H9 (cell line): ENCODE results near the gene GFOD2. TPM values are rescaled to one million over a fixed set of nuclear protein-coding genes. Genes with fewer than 3 reads are reported as not detected.

ENCODE experiments used
- DNase-seq: peaks from one replicate; pipeline ENCODE4 v3.0.0-alpha.2; 2017
- H2AFZ ChIP-seq: one replicate; pipeline ENCODE4 v1.6.1; 2013; ENCODE audit warnings: mild to moderate bottlenecking, low read length, control low read depth, moderate library complexity
- H2AK5ac ChIP-seq: 2 replicates; pipeline ENCODE4 v1.6.1; 2013; ENCODE audit warnings: low read length, control low read depth, mixed read lengths; ENCODE audit not compliant: insufficient read length
- H2BK120ac ChIP-seq: one replicate; pipeline ENCODE4 v1.6.1; 2013; ENCODE audit warnings: low read depth, mild to moderate bottlenecking, low read length, control low read depth, inconsistent platforms; ENCODE audit not compliant: poor library complexity, severe bottlenecking
- H2BK12ac ChIP-seq: 2 replicates; pipeline ENCODE4 v1.6.1; 2013; ENCODE audit warnings: low read length, control low read depth, mixed read lengths, low read depth; ENCODE audit not compliant: insufficient read length
- H2BK15ac ChIP-seq: 2 replicates; pipeline ENCODE4 v1.6.1; 2013; ENCODE audit warnings: low read depth, low read length, control low read depth
- H2BK20ac ChIP-seq: one replicate; pipeline ENCODE4 v1.6.1; 2013; ENCODE audit warnings: low read depth, mild to moderate bottlenecking, low read length, control low read depth, inconsistent platforms; ENCODE audit not compliant: poor library complexity, severe bottlenecking
- H2BK5ac ChIP-seq: 2 replicates; pipeline ENCODE4 v1.6.1; 2013; ENCODE audit warnings: low read length, control low read depth, mixed read lengths; ENCODE audit not compliant: insufficient read length
- H3K14ac ChIP-seq: 2 replicates; pipeline ENCODE4 v1.6.1; 2013; ENCODE audit warnings: low read length, control low read depth; ENCODE audit not compliant: insufficient read depth
- H3K18ac ChIP-seq: 2 replicates; pipeline ENCODE4 v1.6.1; 2013; ENCODE audit warnings: low read depth, mild to moderate bottlenecking, mixed read lengths, low read length, control low read depth; ENCODE audit not compliant: insufficient read length
- H3K23ac ChIP-seq: 2 replicates; pipeline ENCODE4 v1.6.1; 2013; ENCODE audit warnings: low read length, control low read depth, mixed read lengths, low read depth; ENCODE audit not compliant: insufficient read length
- H3K23me2 ChIP-seq: 2 replicates; pipeline ENCODE4 v1.6.1; 2013; ENCODE audit warnings: low read depth, mild to moderate bottlenecking, mixed read lengths, low read length, control low read depth; ENCODE audit not compliant: insufficient read length, poor library complexity, severe bottlenecking
- H3K27ac ChIP-seq: 2 replicates; pipeline ENCODE4 v1.5.1; 2013; ENCODE audit warnings: low read length, control low read depth, mixed read lengths, low read depth; ENCODE audit not compliant: insufficient read length
- H3K27me3 ChIP-seq: 2 replicates; pipeline ENCODE4 v1.6.1; 2013; ENCODE audit warnings: low read length, control low read depth, inconsistent platforms; ENCODE audit not compliant: insufficient read depth
- H3K4ac ChIP-seq: 2 replicates; pipeline ENCODE4 v1.6.1; 2013; ENCODE audit warnings: low read depth, mild to moderate bottlenecking, control low read depth, inconsistent platforms, low read length, moderate library complexity
- H3K4me1 ChIP-seq: 2 replicates; pipeline ENCODE4 v1.6.1; 2013; ENCODE audit warnings: low read length, control low read depth, inconsistent platforms; ENCODE audit not compliant: insufficient read depth
- H3K4me2 ChIP-seq: 2 replicates; pipeline ENCODE4 v1.6.1; 2013; ENCODE audit warnings: low read length, control low read depth, mixed read lengths; ENCODE audit not compliant: insufficient read length, insufficient read depth
- H3K56ac ChIP-seq: 2 replicates; pipeline ENCODE4 v1.6.1; 2013; ENCODE audit warnings: low read depth, mild to moderate bottlenecking, mixed read lengths, low read length, control low read depth; ENCODE audit not compliant: insufficient read length
- H3K79me1 ChIP-seq: 2 replicates; pipeline ENCODE4 v1.6.1; 2013; ENCODE audit warnings: low read depth, mild to moderate bottlenecking, moderate library complexity, low read length, control low read depth, inconsistent platforms; ENCODE audit not compliant: insufficient read depth, poor library complexity, severe bottlenecking
- H3K79me2 ChIP-seq: 2 replicates; pipeline ENCODE4 v1.6.1; 2013; ENCODE audit warnings: low read length, control low read depth, inconsistent platforms; ENCODE audit not compliant: insufficient read depth
- H3K9ac ChIP-seq: 2 replicates; pipeline ENCODE4 v1.6.1; 2013; ENCODE audit warnings: low read length, control low read depth, mixed read lengths; ENCODE audit not compliant: insufficient read length; ENCODE audit errors: extremely low read depth
- H3K9me3 ChIP-seq: one replicate; pipeline ENCODE4 v1.6.1; 2013; ENCODE audit warnings: low read depth, low read length, inconsistent platforms; ENCODE audit not compliant: control insufficient read depth
- H3T11ph ChIP-seq: one replicate; pipeline ENCODE4 v1.6.1; 2013; ENCODE audit warnings: mild to moderate bottlenecking, low read length, control low read depth, inconsistent platforms
- H4K20me1 ChIP-seq: one replicate; pipeline ENCODE4 v1.6.1; 2013; ENCODE audit not compliant: control insufficient read depth, insufficient read length, insufficient read depth
- H4K5ac ChIP-seq: 2 replicates; pipeline ENCODE4 v1.6.1; 2013; ENCODE audit warnings: low read depth, mild to moderate bottlenecking, mixed read lengths, low read length, control low read depth; ENCODE audit not compliant: insufficient read length
- H4K8ac ChIP-seq: replicated peaks from 2 replicates; pipeline ENCODE4 v1.6.1; 2013; ENCODE audit warnings: low read length, control low read depth, mixed read lengths, low read depth; ENCODE audit not compliant: insufficient read length
- H4K91ac ChIP-seq: 2 replicates; pipeline ENCODE4 v1.6.1; 2013; ENCODE audit warnings: low read depth, mild to moderate bottlenecking, moderate library complexity, mixed read lengths, low read length, control low read depth; ENCODE audit not compliant: insufficient read length
- H3K27ac Mint-ChIP-seq, 3 experiments: 2 replicates in 2 of 3; 3 replicates in 1 of 3; pipeline ENCODE4 v1.8.0; 2020 to 2021; ENCODE audit warnings: mixed read lengths in 3 of 3, mild to moderate bottlenecking in 1 of 3, moderate library complexity in 1 of 3
- H3K27me3 Mint-ChIP-seq: 2 replicates; pipeline ENCODE4 v1.8.0; 2021; ENCODE audit warnings: low read depth, mild to moderate bottlenecking, moderate library complexity, mixed read lengths
- H3K36me3 Mint-ChIP-seq, 3 experiments: 2 replicates in 2 of 3; 3 replicates in 1 of 3; pipeline ENCODE4 v1.8.0; 2020 to 2021; ENCODE audit warnings: low read depth in 3 of 3, mixed read lengths in 3 of 3; ENCODE audit not compliant: insufficient read depth in 1 of 3
- H3K4me1 Mint-ChIP-seq, 2 experiments: 2 replicates each; pipeline ENCODE4 v1.8.0; 2020; ENCODE audit warnings: mixed read lengths in 2 of 2
- H3K4me3 Mint-ChIP-seq, 2 experiments: 2 replicates in 1 of 2; 3 replicates in 1 of 2; pipeline ENCODE4 v1.8.0; 2020 to 2021; ENCODE audit warnings: mild to moderate bottlenecking in 2 of 2, mixed read lengths in 2 of 2, moderate library complexity in 1 of 2
- H3K9me3 Mint-ChIP-seq, 2 experiments: 2 replicates in 1 of 2; 3 replicates in 1 of 2; pipeline ENCODE4 v1.8.0; 2020; ENCODE audit warnings: mild to moderate bottlenecking in 2 of 2, mixed read lengths in 2 of 2, moderate library complexity in 1 of 2
- CTCF ChIP-seq: fragments of 200-600 bp; sonication (generic); conservative IDR thresholded peaks from 3 replicates; pipeline ENCODE4 v1.8.0; 2021; ENCODE audit warnings: antibody characterized with exemption, mild to moderate bottlenecking
- WGBS: extraction: QIAGEN DNeasy Blood & Tissue Kit; methylation state at CpG from one replicate; pipeline ENCODE4 v1.1.7; 2013; ENCODE audit warnings: missing lambda C conversion rate, low lambda C conversion rate, mixed read lengths; ENCODE audit not compliant: insufficient read length; ENCODE audit errors: extremely low coverage; 5-methylcytosine and 5-hydroxymethylcytosine counted together
- total RNA-seq: library from RNA; stranded (reverse); gene quantifications from 2 replicates; pipeline ENCODE4 v1.2.1, GENCODE V29; 2021

Gene GFOD2
- total RNA-seq, 1 experiment from 2014 or later = 21.8 TPM

- Histone ChIP-seq H3K4me2 (peak overlapping the region; percentile 57), H3K9ac (no peak overlapping the region)
These were observed 57.0 kb downstream of the GFOD2 start for GRCh38 chr16:67661886-67662652.

More at GRCh38 chr16:67661886-67662652, 57.0 kb downstream of the GFOD2 start:
- peaks cover 7 to 18% (median 8%) of the 10 kb centered on the region in 3 experiments; a peak in 5 of 7 replicates for H3K36me3 Mint-ChIP-seq
- Histone ChIP-seq H2BK120ac (no peak overlapping the region), H2AK5ac (no peak overlapping the region), H2BK20ac (no peak overlapping the region), H3K14ac (no peak overlapping the region), H3K4ac (no peak overlapping the region), H3K79me2 (no peaks in the 10 kb centered on the region), H3K18ac (no peak overlapping the region), H4K91ac (no peak overlapping the region), H3K4me1 (no peaks in the 10 kb centered on the region), H3T11ph (no peak overlapping the region), H4K5ac (no peak overlapping the region), H2BK15ac (no peak overlapping the region), H3K9me3 (no peaks in the 10 kb centered on the region), H3K27me3 (no peaks in the 10 kb centered on the region), H3K23ac (no peak overlapping the region), H3K56ac (no peak overlapping the region), H2BK5ac (no peak overlapping the region), H3K27ac (no peak overlapping the region), H4K8ac (no peak overlapping the region), H4K20me1 (no peaks in the 10 kb centered on the region), H3K23me2 (peaks cover 15% of the 10 kb centered on the region), H2BK12ac (no peak overlapping the region), H3K79me1 (no peaks in the 10 kb centered on the region), H2AFZ (no peak overlapping the region)
- H3K27me3 Mint-ChIP-seq = peaks cover 2% of the 10 kb centered on the region
- WGBS = no CpG with 5 or more reads among the region's 34 CpGs
- no peak for DNase-seq
- peaks cover 15 to 28% of the 10 kb centered on the region in 2 experiments for H3K4me1 Mint-ChIP-seq
- peak overlapping the region; percentile 85 to 91 for H3K4me3 Mint-ChIP-seq
- no peak overlapping the region for H3K27ac Mint-ChIP-seq
- H3K9me3 Mint-ChIP-seq = no peaks in the 10 kb centered on the region
- no peak for TF ChIP-seq CTCF
